T1000 (cell line): ENCODE results near the gene LST1.
A peak's percentile ranks its signal among the peaks of the same experiment; 100 is the strongest.

Source experiments
- DNase-seq: peaks from one replicate; lab custom pipeline; 2025; ENCODE audit warnings: mixed read lengths; lab: John Stamatoyannopoulos, UW

LST1 gene

DNA sequence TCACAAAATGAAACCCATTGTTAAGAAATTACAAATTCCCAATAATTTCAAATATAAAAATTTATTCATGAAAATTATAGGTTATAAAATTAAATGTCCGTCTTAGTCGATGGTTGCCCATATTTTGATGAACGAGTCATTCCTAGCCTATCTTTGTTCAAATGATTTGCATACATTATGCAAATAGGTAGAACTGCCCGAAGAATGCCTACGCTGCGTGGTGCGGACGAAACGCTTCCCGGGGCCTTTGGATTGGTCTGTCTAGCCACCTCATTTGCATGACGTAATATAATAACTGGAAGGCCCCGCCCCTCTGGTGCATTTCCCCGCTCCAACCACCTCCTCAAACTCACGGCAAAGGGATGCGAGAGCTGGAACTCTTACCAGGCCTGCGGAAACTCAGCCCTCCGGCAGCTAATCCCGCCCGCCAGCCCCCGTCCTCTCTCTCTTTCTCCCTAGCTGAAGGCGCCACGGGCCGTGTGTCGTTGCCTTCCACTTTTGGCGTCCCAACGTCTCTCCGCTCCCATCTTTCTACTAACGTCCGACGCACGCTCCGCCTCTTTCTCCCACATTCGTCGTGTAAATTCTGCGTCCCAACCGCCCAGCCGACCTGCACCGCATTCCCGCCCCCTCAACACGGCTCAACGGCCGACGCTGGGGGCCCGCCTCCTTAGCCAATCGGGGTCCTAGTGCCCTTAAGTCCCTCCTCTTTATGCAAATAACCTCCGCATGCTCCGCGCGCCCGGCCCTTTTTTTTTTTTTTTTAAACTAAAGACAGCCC lies 33.9 kb downstream of the LST1 start:
- peak; percentile 97 for DNase-seq

DNA sequence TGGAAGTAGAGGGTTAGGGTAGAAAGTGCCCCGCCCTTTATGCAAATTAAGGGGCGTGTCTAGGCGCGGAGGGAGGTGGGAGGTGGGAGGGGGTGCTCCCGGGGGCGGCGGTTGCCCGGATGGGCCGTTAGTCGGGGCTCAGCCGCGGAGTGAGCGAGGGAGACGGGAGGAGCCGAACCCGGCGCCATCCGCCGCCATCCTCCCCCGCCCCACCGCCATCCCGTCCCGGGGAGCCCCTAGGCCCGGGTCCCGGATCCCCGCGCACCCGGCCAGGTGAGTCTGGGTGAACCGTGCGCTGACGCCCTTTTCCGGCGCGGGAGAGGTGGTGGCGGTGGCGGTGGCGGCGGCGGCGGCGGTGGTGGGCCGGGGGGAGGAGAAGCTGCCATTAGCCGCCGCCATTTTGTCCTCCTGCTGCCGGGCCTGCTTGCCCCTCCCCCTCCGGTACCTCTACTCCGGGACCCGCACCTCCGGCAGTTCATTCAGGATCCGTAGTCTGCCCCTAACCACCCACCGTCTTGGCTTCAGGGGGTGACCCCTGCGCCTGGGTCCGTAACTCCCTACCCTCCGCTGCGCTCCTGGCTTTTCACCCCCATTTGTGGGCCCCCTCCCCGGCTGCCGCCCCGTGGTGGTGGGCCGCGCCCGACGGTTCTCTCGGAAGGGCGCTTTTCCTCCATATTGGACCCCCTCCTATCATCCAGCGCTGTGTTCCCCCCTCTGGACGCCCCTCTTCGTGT lies 34.7 kb downstream of the LST1 start, which contains the start of gene PRRC2A:
PRRC2A (plus strand) TSS at position 130 of the 734 bp plus-strand sequence. CDS start 2,075 bp downstream, outside the sequence.
- no peak for DNase-seq

DNA sequence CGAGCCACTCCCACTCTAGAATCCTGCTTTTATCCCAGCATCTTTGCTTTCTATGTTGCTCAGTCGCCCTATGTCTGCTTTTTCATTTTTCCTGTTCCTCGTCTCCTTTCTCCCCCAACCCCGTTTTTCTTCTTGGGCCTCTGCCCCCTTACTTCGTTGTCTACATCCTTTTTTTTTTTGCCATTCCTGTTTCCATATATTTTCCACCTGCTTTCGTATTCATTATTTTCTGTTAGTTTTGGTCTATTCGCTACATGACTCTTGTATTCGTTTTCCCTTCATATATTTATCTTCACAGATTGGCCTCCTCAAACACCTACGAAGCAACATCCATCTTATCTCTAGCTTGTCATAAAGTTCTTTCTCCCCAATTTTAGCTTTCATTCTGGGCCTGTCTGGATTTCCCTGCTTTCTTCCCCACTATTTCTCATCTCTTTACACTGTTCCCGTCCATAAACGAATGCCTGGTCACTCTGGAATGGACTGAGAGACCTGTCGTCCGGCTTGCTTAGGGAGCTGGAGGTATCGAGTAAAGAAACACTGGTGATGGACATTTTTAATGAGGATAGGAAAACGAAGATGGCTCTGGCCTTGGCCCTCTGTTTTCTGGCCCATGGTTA lies 35.4 kb downstream of the LST1 start:
- no peak for DNase-seq

DNA sequence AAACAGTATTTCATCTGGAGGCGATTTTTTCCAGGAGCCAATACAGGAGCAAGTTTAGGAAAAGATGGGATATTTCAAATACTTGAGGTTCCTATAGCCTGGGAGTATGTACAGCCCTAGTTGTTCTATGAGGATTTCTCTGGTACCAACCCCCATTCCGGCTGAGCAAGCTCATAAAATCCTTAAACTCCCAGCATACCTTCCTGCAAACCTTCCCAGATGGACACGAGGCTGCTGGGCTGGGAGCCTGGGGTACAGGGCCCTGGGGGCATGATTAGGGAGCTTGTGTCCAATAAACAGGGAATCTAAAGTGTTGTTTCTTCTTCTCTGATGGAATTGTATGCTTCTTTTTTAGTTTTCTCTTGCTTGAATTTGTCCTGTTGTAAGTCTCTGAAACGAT lies 35.9 kb downstream of the LST1 start:
- no peak for DNase-seq

DNA sequence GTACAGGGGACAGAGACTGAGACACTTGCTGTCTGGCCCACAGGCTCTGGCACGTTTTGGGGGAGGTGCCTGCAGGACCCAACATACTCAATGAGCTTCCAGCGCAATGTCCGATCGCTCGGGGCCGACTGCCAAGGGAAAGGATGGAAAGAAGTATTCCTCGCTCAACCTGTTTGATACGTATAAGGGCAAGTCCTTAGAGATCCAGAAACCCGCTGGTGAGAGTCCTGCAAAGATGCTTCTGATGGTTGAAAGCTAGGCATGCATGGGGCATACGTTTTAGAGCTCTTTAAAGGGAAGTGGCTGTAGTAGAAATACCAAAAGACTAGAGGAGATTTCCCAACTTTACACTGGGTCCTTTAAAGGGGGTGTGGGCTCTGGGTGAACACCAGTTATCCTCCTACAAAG lies 36.6 kb downstream of the LST1 start:
- DNase-seq: no peak

DNA sequence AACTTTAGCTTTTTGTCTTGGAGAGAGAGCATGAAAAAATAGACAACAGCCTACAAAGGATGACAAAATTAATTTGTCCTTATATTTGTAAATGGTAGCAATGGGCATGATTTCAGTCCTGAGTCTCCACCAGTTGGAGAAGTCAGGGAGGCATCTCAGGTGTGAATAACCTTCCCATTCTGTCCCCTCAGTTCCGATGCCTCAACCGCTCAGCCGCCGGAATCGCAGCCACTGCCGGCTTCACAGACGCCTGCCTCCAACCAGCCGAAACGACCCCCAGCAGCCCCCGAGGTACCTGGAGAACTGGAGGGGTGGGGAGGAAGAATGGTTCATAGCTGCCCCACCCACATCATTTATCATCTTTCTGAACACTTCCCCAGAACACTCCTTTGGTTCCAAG lies 38.0 kb downstream of the LST1 start:
- DNase-seq: no peak

DNA sequence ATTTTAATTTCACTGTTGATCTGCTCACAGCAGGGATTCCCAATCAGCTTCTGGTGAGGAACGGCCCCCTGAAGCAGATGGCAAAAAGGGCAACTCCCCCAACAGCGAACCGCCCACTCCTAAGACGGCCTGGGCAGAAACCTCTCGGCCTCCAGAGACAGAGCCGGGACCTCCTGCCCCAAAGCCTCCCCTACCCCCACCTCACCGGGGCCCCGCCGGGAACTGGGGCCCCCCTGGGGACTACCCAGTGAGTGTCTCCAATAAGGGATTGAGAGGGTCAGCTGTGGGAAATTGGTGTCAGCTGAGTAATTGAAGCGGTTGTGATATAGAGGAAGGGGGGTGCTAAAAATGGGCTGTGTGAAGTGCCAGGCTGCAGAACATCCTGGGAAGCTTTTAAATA lies 40.9 kb downstream of the LST1 start:
- DNase-seq: no peak

DNA sequence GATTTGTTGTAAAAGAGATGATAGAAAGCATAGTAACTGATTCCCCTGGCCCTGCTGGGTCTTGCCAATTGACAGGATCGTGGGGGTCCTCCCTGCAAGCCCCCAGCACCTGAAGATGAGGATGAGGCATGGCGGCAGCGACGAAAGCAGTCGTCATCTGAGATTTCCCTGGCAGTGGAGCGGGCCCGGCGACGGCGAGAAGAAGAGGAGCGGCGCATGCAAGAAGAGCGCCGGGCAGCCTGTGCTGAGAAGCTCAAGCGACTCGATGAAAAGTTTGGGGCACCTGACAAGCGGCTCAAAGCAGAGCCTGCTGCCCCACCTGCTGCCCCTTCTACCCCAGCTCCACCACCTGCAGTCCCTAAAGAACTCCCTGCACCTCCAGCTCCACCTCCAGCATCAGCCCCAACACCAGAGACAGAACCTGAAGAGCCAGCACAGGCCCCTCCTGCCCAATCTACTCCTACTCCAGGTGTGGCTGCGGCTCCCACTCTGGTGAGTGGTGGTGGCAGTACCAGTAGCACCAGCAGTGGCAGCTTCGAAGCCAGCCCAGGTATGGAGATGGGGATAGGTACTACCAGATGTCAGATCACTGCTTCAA lies 41.7 kb downstream of the LST1 start:
- no peak for DNase-seq

DNA sequence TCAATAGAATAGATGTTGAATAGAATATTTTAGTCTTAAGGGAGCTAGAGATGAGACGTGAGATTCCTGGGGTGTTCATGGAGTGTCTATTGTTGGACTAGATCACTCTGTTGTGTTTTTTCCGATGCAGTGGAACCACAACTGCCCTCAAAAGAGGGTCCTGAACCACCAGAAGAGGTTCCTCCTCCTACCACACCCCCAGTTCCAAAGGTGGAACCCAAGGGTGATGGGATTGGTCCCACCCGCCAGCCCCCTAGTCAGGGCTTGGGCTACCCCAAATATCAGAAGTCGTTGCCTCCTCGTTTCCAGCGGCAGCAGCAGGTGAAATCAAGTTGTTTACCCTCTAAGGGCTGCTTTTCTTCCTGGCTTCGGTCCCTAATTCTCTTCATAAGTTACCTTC lies 42.9 kb downstream of the LST1 start:
- no peak for DNase-seq

DNA sequence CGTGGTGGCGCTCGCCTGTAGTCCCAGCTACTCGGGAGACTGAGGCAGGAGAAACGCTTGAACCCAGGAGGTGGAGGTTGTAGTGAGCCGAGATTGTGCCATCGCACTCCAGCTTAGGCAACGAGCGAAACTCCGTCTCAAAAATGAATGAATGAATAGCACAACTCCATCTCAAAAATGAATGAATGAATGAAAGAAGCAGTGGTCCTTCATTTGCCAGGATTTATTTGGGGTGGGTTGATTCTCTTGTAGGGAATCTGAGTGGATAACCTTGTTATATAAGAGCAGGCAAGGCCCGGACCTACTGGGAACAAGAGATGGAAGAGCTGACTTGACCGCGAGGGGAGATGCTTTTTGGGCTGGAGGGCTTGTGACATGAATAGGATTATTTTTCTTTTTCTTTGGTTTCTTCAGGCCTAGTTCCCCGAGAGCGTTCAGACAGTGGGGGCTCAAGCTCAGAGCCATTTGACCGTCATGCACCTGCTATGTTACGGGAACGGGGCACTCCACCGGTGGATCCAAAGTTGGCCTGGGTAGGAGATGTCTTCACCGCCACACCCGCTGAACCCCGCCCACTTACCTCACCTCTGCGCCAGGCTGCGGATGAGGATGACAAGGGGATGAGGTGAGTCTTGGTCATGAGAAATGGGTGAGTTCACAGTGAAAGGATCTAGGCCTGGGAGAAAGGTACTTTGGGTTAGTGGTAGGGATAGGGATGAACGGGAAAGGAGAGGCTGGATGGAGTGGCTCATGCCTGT lies 44.3 kb downstream of the LST1 start:
- DNase-seq: no peak

DNA sequence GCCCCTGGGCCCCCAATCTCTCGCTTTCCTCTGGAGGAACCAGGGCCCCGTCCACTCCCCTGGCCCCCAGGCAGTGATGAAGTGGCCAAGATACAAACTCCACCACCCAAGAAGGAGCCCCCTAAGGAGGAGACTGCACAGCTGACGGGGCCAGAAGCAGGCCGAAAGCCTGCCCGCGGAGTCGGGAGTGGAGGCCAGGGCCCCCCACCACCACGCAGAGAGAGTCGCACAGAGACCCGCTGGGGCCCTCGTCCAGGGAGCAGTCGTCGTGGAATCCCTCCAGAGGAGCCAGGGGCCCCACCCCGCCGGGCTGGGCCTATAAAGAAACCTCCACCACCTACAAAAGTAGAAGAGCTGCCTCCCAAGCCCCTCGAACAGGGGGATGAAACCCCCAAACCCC lies 45.1 kb downstream of the LST1 start:
- no peak for DNase-seq

DNA sequence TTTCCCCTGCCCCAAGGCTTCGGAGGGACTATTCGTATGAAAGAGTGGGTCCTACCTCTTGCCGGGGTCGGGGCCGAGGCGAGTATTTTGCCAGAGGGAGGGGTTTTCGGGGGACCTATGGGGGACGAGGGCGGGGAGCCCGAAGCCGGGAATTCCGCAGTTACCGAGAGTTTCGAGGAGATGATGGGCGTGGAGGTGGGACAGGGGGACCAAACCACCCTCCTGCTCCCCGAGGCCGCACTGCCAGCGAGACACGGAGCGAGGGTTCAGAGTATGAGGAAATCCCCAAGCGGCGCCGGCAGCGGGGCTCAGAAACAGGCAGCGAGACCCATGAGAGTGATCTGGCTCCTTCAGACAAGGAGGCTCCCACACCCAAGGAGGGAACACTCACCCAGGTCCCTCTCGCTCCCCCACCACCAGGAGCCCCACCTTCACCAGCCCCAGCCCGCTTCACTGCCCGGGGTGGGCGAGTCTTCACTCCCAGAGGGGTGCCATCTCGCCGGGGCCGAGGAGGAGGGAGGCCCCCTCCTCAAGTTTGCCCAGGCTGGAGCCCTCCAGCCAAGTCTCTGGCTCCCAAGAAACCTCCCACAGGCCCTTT lies 45.7 kb downstream of the LST1 start:
- DNase-seq: no peak

DNA sequence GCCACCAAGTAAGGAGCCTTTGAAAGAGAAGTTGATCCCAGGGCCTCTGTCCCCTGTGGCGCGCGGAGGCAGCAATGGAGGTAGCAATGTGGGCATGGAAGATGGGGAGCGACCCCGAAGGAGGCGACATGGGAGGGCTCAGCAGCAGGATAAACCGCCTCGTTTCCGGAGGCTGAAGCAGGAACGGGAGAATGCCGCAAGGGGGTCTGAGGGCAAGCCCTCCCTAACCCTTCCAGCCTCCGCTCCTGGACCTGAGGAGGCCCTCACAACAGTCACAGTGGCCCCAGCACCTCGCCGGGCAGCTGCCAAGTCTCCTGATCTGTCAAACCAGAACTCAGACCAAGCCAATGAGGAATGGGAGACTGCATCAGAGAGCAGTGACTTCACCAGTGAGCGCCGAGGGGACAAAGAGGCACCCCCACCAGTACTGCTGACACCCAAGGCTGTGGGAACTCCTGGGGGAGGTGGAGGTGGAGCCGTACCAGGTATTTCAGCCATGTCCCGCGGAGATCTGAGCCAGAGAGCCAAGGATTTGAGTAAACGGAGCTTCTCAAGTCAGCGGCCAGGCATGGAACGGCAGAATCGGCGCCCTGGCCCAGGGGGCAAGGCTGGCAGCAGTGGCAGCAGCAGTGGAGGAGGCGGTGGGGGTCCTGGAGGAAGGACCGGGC lies 46.3 kb downstream of the LST1 start:
- DNase-seq: no peak

DNA sequence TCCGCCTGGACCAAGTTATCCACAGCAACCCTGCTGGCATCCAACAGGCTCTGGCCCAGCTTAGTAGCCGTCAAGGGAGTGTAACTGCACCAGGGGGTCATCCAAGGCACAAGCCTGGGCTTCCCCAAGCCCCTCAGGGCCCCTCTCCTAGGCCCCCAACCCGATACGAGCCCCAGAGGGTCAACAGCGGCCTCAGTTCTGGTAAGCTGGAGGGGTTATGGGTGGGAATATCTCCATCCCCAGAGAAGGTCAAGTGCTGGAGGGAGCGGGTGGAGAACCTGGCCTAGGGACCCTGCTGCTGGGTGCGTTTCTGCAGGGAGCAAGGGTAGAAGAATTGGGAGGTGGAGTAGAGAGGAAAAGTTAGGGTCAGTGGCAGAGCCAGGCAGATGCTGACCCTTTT lies 47.4 kb downstream of the LST1 start:
- DNase-seq: no peak

DNA sequence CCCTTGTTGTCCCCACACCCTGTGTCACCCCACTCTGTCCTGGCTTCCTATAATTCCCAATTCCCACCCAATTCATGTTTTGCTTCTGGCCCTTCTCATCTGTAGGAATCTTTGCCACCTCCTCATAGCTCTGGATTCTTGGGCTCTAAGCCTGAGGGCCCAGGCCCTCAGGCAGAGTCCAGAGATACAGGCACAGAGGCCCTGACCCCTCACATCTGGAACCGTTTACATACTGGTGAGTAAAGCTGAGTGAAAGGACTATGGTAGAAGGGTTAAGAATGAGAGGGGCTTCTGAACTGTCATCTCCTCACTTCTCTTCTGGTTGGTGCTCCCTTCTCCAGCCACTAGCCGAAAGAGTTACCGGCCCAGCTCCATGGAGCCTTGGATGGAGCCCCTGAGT lies 48.1 kb downstream of the LST1 start:
- no peak for DNase-seq

DNA sequence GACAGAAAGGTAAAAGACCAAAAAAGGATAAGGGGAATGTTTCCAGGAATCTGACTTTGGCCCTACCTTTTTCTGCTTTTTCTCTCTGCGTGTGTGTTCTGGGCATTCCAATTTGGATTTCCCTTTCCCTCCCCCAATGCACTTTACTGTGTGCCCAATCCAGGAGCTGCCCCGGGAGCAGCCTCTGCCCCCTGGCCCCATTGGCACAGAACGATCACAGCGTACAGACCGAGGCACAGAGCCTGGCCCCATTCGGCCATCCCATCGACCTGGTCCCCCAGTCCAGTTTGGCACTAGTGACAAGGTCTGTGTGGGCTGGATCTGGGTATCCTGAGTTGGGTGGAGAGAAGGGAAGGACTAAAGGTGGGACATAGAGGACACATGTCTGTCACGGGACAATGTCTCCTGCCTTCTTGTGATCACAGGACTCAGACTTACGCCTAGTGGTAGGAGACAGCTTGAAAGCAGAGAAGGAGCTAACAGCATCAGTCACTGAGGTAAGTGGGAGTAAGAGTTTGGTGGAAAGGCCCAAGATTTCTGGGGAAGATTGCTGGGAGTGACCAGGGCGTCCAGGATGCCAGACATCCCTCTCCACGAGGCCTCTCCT lies 49.0 kb downstream of the LST1 start:
- no peak for DNase-seq

DNA sequence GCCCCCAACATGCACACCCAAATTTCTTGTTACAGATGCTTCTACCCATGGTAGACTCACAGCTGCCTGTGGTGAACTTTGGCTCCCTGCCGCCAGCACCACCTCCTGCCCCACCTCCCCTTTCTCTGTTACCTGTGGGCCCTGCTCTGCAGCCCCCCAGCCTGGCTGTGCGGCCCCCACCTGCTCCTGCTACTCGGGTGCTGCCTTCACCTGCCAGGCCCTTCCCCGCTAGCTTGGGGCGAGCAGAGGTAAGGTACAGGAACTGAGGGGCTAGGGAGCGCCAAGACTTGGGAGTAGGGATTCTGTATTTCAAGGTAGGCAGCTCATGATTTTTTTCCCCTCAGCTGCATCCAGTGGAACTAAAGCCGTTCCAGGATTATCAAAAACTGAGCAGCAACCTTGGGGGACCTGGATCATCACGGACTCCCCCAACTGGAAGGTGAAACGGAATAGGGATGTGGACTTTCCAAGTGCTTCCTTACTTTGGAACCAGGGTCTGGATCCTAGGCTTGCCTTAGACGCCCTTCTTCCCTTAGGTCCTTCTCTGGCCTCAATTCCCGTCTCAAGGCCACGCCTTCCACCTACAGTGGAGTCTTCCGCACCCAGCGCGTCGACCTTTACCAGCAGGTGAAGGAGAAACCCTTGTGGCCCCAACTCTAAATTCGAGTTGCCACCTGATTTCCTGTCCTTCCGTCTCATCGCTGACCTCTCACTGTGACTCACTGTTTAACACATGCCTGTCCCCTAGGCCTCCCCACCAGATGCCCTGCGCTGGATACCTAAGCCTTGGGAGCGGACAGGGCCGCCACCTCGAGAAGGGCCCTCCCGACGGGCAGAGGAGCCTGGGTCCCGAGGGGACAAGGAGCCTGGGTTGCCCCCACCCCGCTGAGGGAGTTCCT lies 50.9 kb downstream of the LST1 start:
- no peak for DNase-seq
